ENCODE data around the gene LCN6.

Gene LCN6

GRCh38 chr9:136784997-136785361 is 36.7 kb upstream of the LCN6 start:
- no peak for TF ChIP-seq CTCF (IDR thresholded peaks at IDR 0.05; ENCODE audit: borderline replicate concordance, insufficient read depth, low read depth, low read length)
- H3K4me3 ChIP-seq (ENCODE audit: low read depth, low read length), result no peak overlapping the region

- no peak overlapping the region for H3K4me3 ChIP-seq (ENCODE audit: low read depth, low read length)
- 0 out of 2 replicates have a peak, but pooled peaks have one; percentile 15 for TF ChIP-seq CTCF (IDR thresholded peaks at IDR 0.05; ENCODE audit: borderline replicate concordance, insufficient read depth, low read depth, low read length)
Measured at GRCh38 chr9:136784249-136784996, 36.1 kb upstream of the LCN6 start.

GRCh38 chr9:136782452-136782851 is 34.1 kb upstream of the LCN6 start:
- no peak for TF ChIP-seq CTCF (IDR thresholded peaks at IDR 0.05; ENCODE audit: borderline replicate concordance, insufficient read depth, low read depth, low read length)
- no peak overlapping the region for H3K4me3 ChIP-seq (ENCODE audit: low read depth, low read length)

GRCh38 chr9:136779808-136780207 is 31.5 kb upstream of the LCN6 start:
- H3K4me3 ChIP-seq (ENCODE audit: low read depth, low read length), result no peak overlapping the region
- TF ChIP-seq CTCF (IDR thresholded peaks at IDR 0.05; ENCODE audit: borderline replicate concordance, insufficient read depth, low read depth, low read length), result no peak

- TF ChIP-seq CTCF (IDR thresholded peaks at IDR 0.05; ENCODE audit: borderline replicate concordance, insufficient read depth, low read depth, low read length), result no peak
Measured at GRCh38 chr9:136777359-136777758, 29.0 kb upstream of the LCN6 start.

GRCh38 chr9:136776947-136777346 is 28.6 kb upstream of the LCN6 start:
- no peak overlapping the region for H3K4me3 ChIP-seq (ENCODE audit: low read depth, low read length)
- TF ChIP-seq CTCF (IDR thresholded peaks at IDR 0.05; ENCODE audit: borderline replicate concordance, insufficient read depth, low read depth, low read length), result no peak

More at GRCh38 chr9:136777359-136777758, 29.0 kb upstream of the LCN6 start:
- H3K4me3 ChIP-seq (ENCODE audit: low read depth, low read length), result no peak overlapping the region

- no peak overlapping the region for H3K4me3 ChIP-seq (ENCODE audit: low read depth, low read length)
- TF ChIP-seq CTCF (IDR thresholded peaks at IDR 0.05; ENCODE audit: borderline replicate concordance, insufficient read depth, low read depth, low read length), result no peak
Measured at GRCh38 chr9:136775191-136775590, 26.9 kb upstream of the LCN6 start.

All from GM12875 (cell line).